H1 (cell line): ENCODE results near the gene PDE4D. TPM values are rescaled to one million over a fixed set of nuclear protein-coding genes. Genes with fewer than 3 reads are reported as not detected.
A peak's percentile ranks its signal among the peaks of the same experiment; 100 is the strongest.

Experiments
- CTCF ChIA-PET: fragments of 300-600 bp; sonication (Branson Sonifier 250); formaldehyde crosslinking; loops from one replicate; lab custom pipeline; 2021; ENCODE audit not compliant: partially characterized antibody; lab: Charles Lee
- POLR2A ChIA-PET: fragments of 300-600 bp; sonication (Branson Sonifier 250); formaldehyde crosslinking; loops from one replicate; lab custom pipeline; 2021; ENCODE audit warnings: inconsistent platforms; ENCODE audit not compliant: partially characterized antibody; lab: Charles Lee
- DNase-seq, 2 experiments: peaks; one replicate each; pipeline versions ENCODE4 v3.0.0 to v3.0.0-alpha.2; 2010 to 2022; ENCODE audit warnings: low spot score in 2 of 2, low read depth in 1 of 2, mixed read lengths in 1 of 2
- FAIRE-seq: peaks from 2 replicates; lab custom pipeline; 2011; peaks lifted over from hg19 to GRCh38; lab: Jason Lieb, UNC
- H2AFZ ChIP-seq: 2 replicates; pipeline ENCODE4 v1.8.1; 2012; ENCODE audit warnings: low read length, inconsistent platforms
- H2AK5ac ChIP-seq: 2 replicates; pipeline ENCODE4 v1.6.1; 2013; ENCODE audit warnings: low read depth, low read length
- H2BK120ac ChIP-seq: replicated peaks from 2 replicates; pipeline ENCODE3; 2013; ENCODE audit warnings: low read depth, low read length, inconsistent platforms
- H2BK12ac ChIP-seq: 2 replicates; pipeline ENCODE4 v1.6.1; 2013; ENCODE audit warnings: low read depth, low read length
- H2BK15ac ChIP-seq: 2 replicates; pipeline ENCODE4 v1.6.1; 2013; ENCODE audit warnings: low read length
- H2BK20ac ChIP-seq: 2 replicates; pipeline ENCODE4 v1.6.1; 2013; ENCODE audit warnings: low read length
- H2BK5ac ChIP-seq: 2 replicates; pipeline ENCODE4 v1.6.1; 2013; ENCODE audit warnings: low read depth, low read length
- H3K14ac ChIP-seq: 2 replicates; pipeline ENCODE4 v1.6.1; 2013; ENCODE audit warnings: inconsistent platforms; ENCODE audit not compliant: insufficient read length
- H3K18ac ChIP-seq: 2 replicates; pipeline ENCODE4 v1.6.1; 2013; ENCODE audit warnings: low read length; ENCODE audit errors: extremely low read depth
- H3K23ac ChIP-seq: 2 replicates; pipeline ENCODE4 v1.6.1; 2013; ENCODE audit warnings: inconsistent platforms; ENCODE audit not compliant: insufficient read length
- H3K23me2 ChIP-seq: 2 replicates; pipeline ENCODE4 v1.6.1; 2013; ENCODE audit warnings: low read depth, low read length
- H3K27ac ChIP-seq: 2 replicates; pipeline ENCODE4 v1.6.1; 2011; ENCODE audit warnings: low read depth, low read length, inconsistent platforms
- H3K27me3 ChIP-seq, 4 experiments: replicated peaks in 1 of 4; 1 replicate in 1 of 4; 2 replicates in 3 of 4; pipeline versions ENCODE4 v1.6.1 to v1.8.1; 2011 to 2013; ENCODE audit warnings: low read length in 3 of 4, mild to moderate bottlenecking in 3 of 4, inconsistent platforms in 2 of 4, mixed read lengths in 2 of 4, moderate library complexity in 1 of 4; ENCODE audit not compliant: control insufficient read depth in 3 of 4, insufficient read depth in 3 of 4; ENCODE audit errors: extremely low read depth in 1 of 4
- H3K36me3 ChIP-seq, 4 experiments: 2 replicates each; pipeline versions ENCODE4 v1.6.1 to v1.8.1; 2011 to 2013; ENCODE audit warnings: mild to moderate bottlenecking in 4 of 4, low read length in 3 of 4, moderate library complexity in 2 of 4, control low read depth in 1 of 4, inconsistent platforms in 1 of 4; ENCODE audit not compliant: insufficient read depth in 4 of 4, control insufficient read depth in 2 of 4
- H3K4ac ChIP-seq: replicated peaks from 2 replicates; pipeline ENCODE3; 2013; ENCODE audit warnings: low read length, low read depth, mixed read lengths, inconsistent platforms; ENCODE audit not compliant: insufficient read length
- H3K4me1 ChIP-seq, 4 experiments: replicated peaks in 1 of 4; 1 replicate in 1 of 4; 2 replicates in 3 of 4; pipeline versions ENCODE4 v1.6.1 to v1.8.1; 2011 to 2013; ENCODE audit warnings: low read length in 3 of 4, inconsistent platforms in 2 of 4, mixed read lengths in 1 of 4; ENCODE audit not compliant: insufficient read depth in 4 of 4, control insufficient read depth in 3 of 4
- H3K4me2 ChIP-seq, 2 experiments: 2 replicates each; pipeline versions ENCODE4 v1.6.1 to v1.8.1; 2011 to 2013; ENCODE audit warnings: low read depth in 2 of 2, low read length in 2 of 2, control low read depth in 1 of 2, inconsistent platforms in 1 of 2, mild to moderate bottlenecking in 1 of 2; ENCODE audit not compliant: insufficient read depth in 1 of 2
- H3K4me3 ChIP-seq, 4 experiments: fragments of 200-600, 300-600 bp in 1 of 4; sonication (generic), shearing (Covaris generic), sonication (Bioruptor Twin) in 1 of 4; 2 replicates each; pipeline versions ENCODE4 v1.5.1 to v1.8.1; 2011 to 2016; ENCODE audit warnings: low read length in 4 of 4, low read depth in 3 of 4, control low read depth in 2 of 4, inconsistent platforms in 2 of 4, mild to moderate bottlenecking in 2 of 4, mixed read lengths in 1 of 4, moderate library complexity in 1 of 4; ENCODE audit not compliant: insufficient read depth in 2 of 4; ENCODE audit errors: extremely low read depth in 1 of 4
- H3K56ac ChIP-seq: replicated peaks from 2 replicates; pipeline ENCODE3; 2013; ENCODE audit warnings: low read depth, mild to moderate bottlenecking, mixed read lengths, low read length, inconsistent platforms; ENCODE audit not compliant: insufficient read length
- H3K79me1 ChIP-seq: 2 replicates; pipeline ENCODE4 v1.6.1; 2013; ENCODE audit warnings: low read depth, low read length, control low read depth
- H3K79me2 ChIP-seq, 2 experiments: 2 replicates each; pipeline versions ENCODE4 v1.6.1 to v1.8.1; 2012 to 2013; ENCODE audit warnings: low read length in 2 of 2, mild to moderate bottlenecking in 2 of 2, inconsistent platforms in 1 of 2; ENCODE audit not compliant: insufficient read depth in 2 of 2, control insufficient read depth in 1 of 2
- H3K9ac ChIP-seq, 4 experiments: replicated peaks in 1 of 4; 1 replicate in 1 of 4; 2 replicates in 3 of 4; pipeline versions ENCODE4 v1.6.1 to v1.8.1; 2011 to 2013; ENCODE audit warnings: low read depth in 3 of 4, low read length in 3 of 4, control low read depth in 2 of 4, mild to moderate bottlenecking in 2 of 4, moderate library complexity in 2 of 4, inconsistent platforms in 1 of 4; ENCODE audit errors: extremely low read depth in 1 of 4
- H3K9me3 ChIP-seq, 2 experiments: 2 replicates each; pipeline versions ENCODE4 v1.6.1 to v1.8.1; 2012 to 2013; ENCODE audit warnings: mild to moderate bottlenecking in 2 of 2, moderate library complexity in 2 of 2, control low read depth in 1 of 2, inconsistent platforms in 1 of 2, low read depth in 1 of 2, low read length in 1 of 2, mixed read lengths in 1 of 2; ENCODE audit not compliant: insufficient read depth in 2 of 2
- H4K20me1 ChIP-seq, 2 experiments: replicated peaks in 1 of 2; 2 replicates each; pipeline versions ENCODE3 to v1.8.1; 2011 to 2013; ENCODE audit warnings: inconsistent platforms in 2 of 2, low read length in 2 of 2, mild to moderate bottlenecking in 1 of 2; ENCODE audit not compliant: insufficient read depth in 2 of 2, control insufficient read depth in 1 of 2
- H4K5ac ChIP-seq: 2 replicates; pipeline ENCODE4 v1.6.1; 2013; ENCODE audit warnings: low read length, low read depth, mixed read lengths, inconsistent platforms; ENCODE audit not compliant: insufficient read length
- H4K8ac ChIP-seq: 2 replicates; pipeline ENCODE4 v1.8.0; 2013; ENCODE audit warnings: mild to moderate bottlenecking, moderate library complexity, low read length, inconsistent platforms; ENCODE audit not compliant: insufficient read depth; ENCODE audit errors: extremely low read depth
- H4K91ac ChIP-seq: replicated peaks from 2 replicates; pipeline ENCODE3; 2013; ENCODE audit warnings: low read length, mixed read lengths, inconsistent platforms; ENCODE audit not compliant: insufficient read length
- BCL11A ChIP-seq, 2 experiments: IDR thresholded peaks; one replicate each; pipeline ENCODE4 v1.6.1; 2011; ENCODE audit warnings: low read depth in 2 of 2, low read length in 2 of 2, mild to moderate bottlenecking in 2 of 2
- CREB1 ChIP-seq: IDR thresholded peaks from 2 replicates; pipeline ENCODE4 v1.6.1; 2012; ENCODE audit warnings: inconsistent platforms
- HDAC2 ChIP-seq, 2 experiments: fragments of 300-600 bp in 1 of 2; sonication (generic) in 1 of 2; IDR thresholded peaks; 2 replicates each; pipeline ENCODE4 v1.6.1; 2011 to 2012; ENCODE audit warnings: low read depth in 2 of 2, low read length in 2 of 2, mild to moderate bottlenecking in 2 of 2, moderate library complexity in 2 of 2, borderline replicate concordance in 1 of 2, inconsistent platforms in 1 of 2
- HDAC6 ChIP-seq: IDR thresholded peaks from one replicate; pipeline ENCODE4 v1.7.1; 2012; ENCODE audit warnings: low read depth, mild to moderate bottlenecking, inconsistent platforms, low read length, moderate library complexity
- JUN ChIP-seq: IDR thresholded peaks from 2 replicates; pipeline ENCODE4 v1.6.1; 2011; ENCODE audit warnings: low read depth, mild to moderate bottlenecking, improper control_type of control experiment, low read length
- KDM1A ChIP-seq: fragments of 200-600, 300-600 bp; sonication (generic); IDR thresholded peaks from 2 replicates; pipeline ENCODE4 v1.7.1; 2016; ENCODE audit warnings: mild to moderate bottlenecking, low read length, borderline replicate concordance
- RAD21 ChIP-seq, 2 experiments: IDR thresholded peaks in 1 of 2; conservative IDR thresholded peaks in 1 of 2; 2 replicates each; pipeline ENCODE4 v1.6.1; 2011; ENCODE audit warnings: low read depth in 2 of 2, low read length in 2 of 2, improper control_type of control experiment in 1 of 2, inconsistent platforms in 1 of 2, mild to moderate bottlenecking in 1 of 2, moderate library complexity in 1 of 2
- RBBP5 ChIP-seq: IDR thresholded peaks from 2 replicates; pipeline ENCODE4 v1.7.1; 2012; ENCODE audit warnings: low read depth, mild to moderate bottlenecking, inconsistent platforms, low read length, moderate library complexity, borderline replicate concordance
- RNF2 ChIP-seq: fragments of 200-900, 300-1000 bp; sonication (generic); IDR thresholded peaks from 2 replicates; pipeline ENCODE4 v1.7.1; 2016; ENCODE audit warnings: borderline replicate concordance, low read depth, mild to moderate bottlenecking, antibody characterized with exemption, low read length; ENCODE audit not compliant: poor library complexity, severe bottlenecking; ENCODE audit errors: missing control alignments
- SAP30 ChIP-seq: fragments of 300-600 bp; sonication (generic); IDR thresholded peaks from 2 replicates; pipeline ENCODE4 v1.7.1; 2012; ENCODE audit warnings: low read length, moderate library complexity, mild to moderate bottlenecking, inconsistent platforms; ENCODE audit not compliant: insufficient read depth, insufficient replicate concordance
- SP4 ChIP-seq: IDR thresholded peaks from 2 replicates; pipeline ENCODE4 v1.6.1; 2012; ENCODE audit warnings: low read length, inconsistent platforms
- TBP ChIP-seq: IDR thresholded peaks from 2 replicates; pipeline ENCODE4 v1.6.1; 2011; ENCODE audit warnings: low read depth, low read length, improper control_type of control experiment
- WGBS, 2 experiments: shearing (Covaris generic) in 1 of 2; methylation state at CpG; one replicate each; pipeline versions ENCODE4 v1.1.6 to v1.1.7; 2013 to 2015; ENCODE audit warnings: low lambda C conversion rate in 2 of 2, mixed read lengths in 2 of 2, inconsistent platforms in 1 of 2, low coverage in 1 of 2, missing lambda C conversion rate in 1 of 2; ENCODE audit not compliant: insufficient replicate concordance in 2 of 2, insufficient coverage in 1 of 2, insufficient read length in 1 of 2; ENCODE audit errors: extremely low coverage in 1 of 2, missing lambda C conversion rate in 1 of 2; 5-methylcytosine and 5-hydroxymethylcytosine counted together
- polyA plus RNA-seq, 7 experiments: library from polyadenylated mRNA; depleted of rRNA in 3 of 7; stranded (reverse) in 5 of 7; unstranded in 2 of 7; fragments of >200 nt in 5 of 7; fragments of 200-250 nt in 2 of 7; gene quantifications; 1 replicate in 5 of 7; 2 replicates in 1 of 7; 4 replicates in 1 of 7; pipeline versions ENCODE4 v1.2.1 to v1.2.3, GENCODE V29; 2011 to 2013; ENCODE audit warnings: missing spikeins in 2 of 7, mixed read lengths in 2 of 7
- total RNA-seq: library from RNA; stranded (reverse); fragmentation: NEBNext Ultra II Directional; extraction: Animal tissue kit (Norgen Biotek cat#: 25700); gene quantifications from 2 replicates; pipeline ENCODE4 v1.2.1, GENCODE V29; 2021

The PDE4D gene
- total and polyA plus RNA-seq, 2 of the 8 experiments (the other 6 are each of a cell fraction or from before 2014, with no cell fraction given), result 2.3 to 3.7 TPM

GRCh38 chr5:58937031-58937681 is 956.4 kb downstream of the PDE4D start:
- Histone ChIP-seq H3K56ac (no peak overlapping the region), H4K20me1 (no peaks in the 10 kb centered on the region), H3K14ac (no peak overlapping the region), H3K79me2 (no peaks in the 10 kb centered on the region), H2BK15ac (no peak overlapping the region), H2AK5ac (peak overlapping the region; percentile 65; the same call in 1 of the 2 replicates), H4K5ac (no peak overlapping the region), H2AFZ (peak overlapping the region; percentile 92), H3K9ac (no peak overlapping the region), H2BK5ac (no peak overlapping the region), H3K4me3 (no peak overlapping the region), H4K8ac (peak overlapping the region; percentile 62; the same call in 1 of the 2 replicates), H3K4ac (no peak overlapping the region), H3K36me3 (no peaks in the 10 kb centered on the region), H3K4me1 (peaks cover 0 to 7% (median 0%) of the 10 kb centered on the region in 4 experiments; a peak in 2 of 7 replicates), H2BK12ac (peak overlapping the region; percentile 80; the same call in 1 of the 2 replicates), H2BK120ac (peak overlapping the region; percentile 82), H4K91ac (no peak overlapping the region), H3K27me3 (no peaks in the 10 kb centered on the region), H3K9me3 (no peaks in the 10 kb centered on the region), H2BK20ac (no peak overlapping the region), H3K23ac (no peak overlapping the region), H3K4me2 (peak overlapping the region in 1 of 2 experiments; percentile 13; a peak in 1 of 4 replicates), H3K79me1 (no peaks in the 10 kb centered on the region), H3K18ac (peak overlapping the region; percentile 78; the same call in 1 of the 2 replicates), H3K27ac (no peak overlapping the region), H3K23me2 (no peaks in the 10 kb centered on the region)
- DNase-seq (no peak), FAIRE-seq (no peak)
- POLR2A ChIA-PET, result no interaction called here
- CTCF ChIA-PET, result no interaction called here
- TF ChIP-seq HDAC6 (no peak), HDAC2 (IDR thresholded peaks at IDR 0.05; ENCODE audit: borderline replicate concordance in 1 of 2, low read depth in 2 of 2, low read length in 2 of 2) (no peak), SP4 (no peak), BCL11A (IDR thresholded peaks at IDR 0.05; ENCODE audit: low read depth in 2 of 2, low read length in 2 of 2) (no peak), CREB1 (no peak), RAD21 (IDR thresholded peaks at IDR 0.05 in 1 of 2, conservative IDR thresholded peaks at IDR 0.05 in 1 of 2; ENCODE audit: low read depth in 2 of 2, low read length in 2 of 2) (no peak), KDM1A (no peak), JUN (no peak), RNF2 (no peak), SAP30 (no peak), TBP (no peak), RBBP5 (no peak)
- 81% methylated on average over 9 of the region's 19 CpGs; no CpG with 5 or more reads in 1 of the 2 experiments for WGBS, 2 experiments
